Measurements from ENCODE around the gene PAX2.

PAX2 gene

GRCh38 chr10:100830728-100831111 lies 85.3 kb downstream of the PAX2 start:
- H3K79me1 ChIP-seq (ENCODE audit: low read length), result no peaks in the 10 kb centered on the region
- H3K79me2 ChIP-seq (ENCODE audit: control insufficient read depth, insufficient read depth, low read length), result no peaks in the 10 kb centered on the region
- H3K4ac ChIP-seq (ENCODE audit: low read depth, low read length), result no peak overlapping the region
- H3K18ac ChIP-seq (ENCODE audit: low read length), result no peak overlapping the region
- no peaks in the 10 kb centered on the region for H3K4me1 ChIP-seq (ENCODE audit: control insufficient read depth, low read depth, low read length)
- no peak overlapping the region for H3K23ac ChIP-seq (ENCODE audit: low read length)
- no peak overlapping the region for H3K9ac ChIP-seq (ENCODE audit: low read length)
- DNase-seq, result no peak
- no peak overlapping the region for H3K4me2 ChIP-seq (ENCODE audit: low read length)
- H3K56ac ChIP-seq (ENCODE audit: low read length), result no peak overlapping the region
- no peak overlapping the region for H2BK5ac ChIP-seq (ENCODE audit: low read length)
- H3K36me3 ChIP-seq (ENCODE audit: control insufficient read depth, insufficient read depth, low read length), result no peaks in the 10 kb centered on the region
- H4K8ac ChIP-seq (ENCODE audit: low read depth, low read length), result no peak overlapping the region
- no peak overlapping the region for H2BK15ac ChIP-seq (replicated peaks; ENCODE audit: low read depth)
- no CpG with 5 or more reads among the region's 1 CpG for WGBS (ENCODE audit: extremely low coverage, insufficient coverage, low lambda C conversion rate)
- peaks cover 68% of the 10 kb centered on the region for H3K27me3 ChIP-seq (ENCODE audit: insufficient read depth, low read length, poor library complexity)
- H2BK120ac ChIP-seq (ENCODE audit: low read depth, low read length), result no peak overlapping the region
- H3K4me3 ChIP-seq (ENCODE audit: low read length), result no peak overlapping the region
- H3K27ac ChIP-seq (ENCODE audit: low read depth, low read length), result no peak overlapping the region
- no peak overlapping the region for H4K5ac ChIP-seq (ENCODE audit: low read length)
- no peak overlapping the region for H2AK5ac ChIP-seq (ENCODE audit: low read length)

DNA sequence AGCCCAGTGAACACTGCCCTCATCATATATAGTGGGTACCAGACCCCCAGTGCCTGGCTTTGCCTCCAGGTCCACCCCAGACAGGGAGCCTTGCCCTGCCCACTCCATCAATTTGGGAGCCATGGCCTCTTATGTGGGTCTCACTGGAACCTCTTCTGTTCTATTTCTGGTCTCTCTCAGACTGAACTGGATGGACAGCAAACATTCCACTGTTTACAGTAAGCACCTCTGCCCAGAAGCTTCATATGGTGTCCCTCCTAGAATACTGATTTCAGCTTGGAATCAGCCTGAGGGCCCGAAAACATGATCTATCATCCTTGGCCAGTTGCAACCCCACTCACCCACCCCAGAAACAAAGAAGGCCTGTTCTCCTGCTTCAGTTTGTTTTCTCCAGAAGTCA lies 86.4 kb downstream of the PAX2 start:
- H3K56ac ChIP-seq (ENCODE audit: low read length), result no peak overlapping the region
- H2BK120ac ChIP-seq (ENCODE audit: low read depth, low read length), result no peak overlapping the region
- H3K36me3 ChIP-seq (ENCODE audit: control insufficient read depth, insufficient read depth, low read length), result no peaks in the 10 kb centered on the region
- H3K27me3 ChIP-seq (ENCODE audit: insufficient read depth, low read length, poor library complexity), result peaks cover 59% of the 10 kb centered on the region
- no peak overlapping the region for H2AK5ac ChIP-seq (ENCODE audit: low read length)
- H3K79me2 ChIP-seq (ENCODE audit: control insufficient read depth, insufficient read depth, low read length), result no peaks in the 10 kb centered on the region
- H2BK15ac ChIP-seq (replicated peaks; ENCODE audit: low read depth), result no peak overlapping the region
- H3K79me1 ChIP-seq (ENCODE audit: low read length), result no peaks in the 10 kb centered on the region
- H4K8ac ChIP-seq (ENCODE audit: low read depth, low read length), result no peak overlapping the region
- no peak overlapping the region for H3K9ac ChIP-seq (ENCODE audit: low read length)
- no peak overlapping the region for H3K4ac ChIP-seq (ENCODE audit: low read depth, low read length)
- H3K4me1 ChIP-seq (ENCODE audit: control insufficient read depth, low read depth, low read length), result no peaks in the 10 kb centered on the region
- no peak overlapping the region for H3K18ac ChIP-seq (ENCODE audit: low read length)
- no peak for DNase-seq
- no peak overlapping the region for H3K27ac ChIP-seq (ENCODE audit: low read depth, low read length)
- H3K4me3 ChIP-seq (ENCODE audit: low read length), result no peak overlapping the region
- H3K23ac ChIP-seq (ENCODE audit: low read length), result no peak overlapping the region
- no peak overlapping the region for H2BK5ac ChIP-seq (ENCODE audit: low read length)
- WGBS (ENCODE audit: extremely low coverage, insufficient coverage, low lambda C conversion rate), result no CpG with 5 or more reads among the region's 1 CpG
- H4K5ac ChIP-seq (ENCODE audit: low read length), result no peak overlapping the region
- no peak overlapping the region for H3K4me2 ChIP-seq (ENCODE audit: low read length)

GRCh38 chr10:100835810-100836209 lies 90.4 kb downstream of the PAX2 start:
- no peak overlapping the region for H3K4ac ChIP-seq (ENCODE audit: low read depth, low read length)
- H3K36me3 ChIP-seq (ENCODE audit: control insufficient read depth, insufficient read depth, low read length), result no peaks in the 10 kb centered on the region
- no peak overlapping the region for H4K5ac ChIP-seq (ENCODE audit: low read length)
- no peaks in the 10 kb centered on the region for H3K4me1 ChIP-seq (ENCODE audit: control insufficient read depth, low read depth, low read length)
- no CpG with 5 or more reads among the region's 7 CpGs for WGBS (ENCODE audit: extremely low coverage, insufficient coverage, low lambda C conversion rate)
- H2BK120ac ChIP-seq (ENCODE audit: low read depth, low read length), result no peak overlapping the region
- no peak overlapping the region for H2AK5ac ChIP-seq (ENCODE audit: low read length)
- H3K23ac ChIP-seq (ENCODE audit: low read length), result no peak overlapping the region
- H2BK5ac ChIP-seq (ENCODE audit: low read length), result no peak overlapping the region
- H3K27ac ChIP-seq (ENCODE audit: low read depth, low read length), result no peak overlapping the region
- no peaks in the 10 kb centered on the region for H3K79me1 ChIP-seq (ENCODE audit: low read length)
- no peak overlapping the region for H4K8ac ChIP-seq (ENCODE audit: low read depth, low read length)
- H3K4me2 ChIP-seq (ENCODE audit: low read length), result no peak overlapping the region
- H3K18ac ChIP-seq (ENCODE audit: low read length), result no peak overlapping the region
- peaks cover 25% of the 10 kb centered on the region for H3K27me3 ChIP-seq (ENCODE audit: insufficient read depth, low read length, poor library complexity)
- H3K56ac ChIP-seq (ENCODE audit: low read length), result no peak overlapping the region
- no peak for DNase-seq
- H3K4me3 ChIP-seq (ENCODE audit: low read length), result no peak overlapping the region
- no peak overlapping the region for H2BK15ac ChIP-seq (replicated peaks; ENCODE audit: low read depth)
- H3K79me2 ChIP-seq (ENCODE audit: control insufficient read depth, insufficient read depth, low read length), result no peaks in the 10 kb centered on the region
- H3K9ac ChIP-seq (ENCODE audit: low read length), result no peak overlapping the region

GRCh38 chr10:100836891-100837290 lies 91.5 kb downstream of the PAX2 start:
- no peak for DNase-seq
- no peak overlapping the region for H3K4ac ChIP-seq (ENCODE audit: low read depth, low read length)
- H2AK5ac ChIP-seq (ENCODE audit: low read length), result no peak overlapping the region

GRCh38 chr10:100837300-100837699 lies 91.9 kb downstream of the PAX2 start:
- no peak overlapping the region for H3K27ac ChIP-seq (ENCODE audit: low read depth, low read length)
- peaks cover 14% of the 10 kb centered on the region for H3K27me3 ChIP-seq (ENCODE audit: insufficient read depth, low read length, poor library complexity)
- no peak overlapping the region for H2AK5ac ChIP-seq (ENCODE audit: low read length)
- no peaks in the 10 kb centered on the region for H3K79me1 ChIP-seq (ENCODE audit: low read length)
- H3K18ac ChIP-seq (ENCODE audit: low read length), result no peak overlapping the region
- no peak overlapping the region for H2BK5ac ChIP-seq (ENCODE audit: low read length)
- no CpG with 5 or more reads among the region's 3 CpGs for WGBS (ENCODE audit: extremely low coverage, insufficient coverage, low lambda C conversion rate)
- no peak overlapping the region for H3K4me3 ChIP-seq (ENCODE audit: low read length)
- H4K8ac ChIP-seq (ENCODE audit: low read depth, low read length), result no peak overlapping the region
- H3K9ac ChIP-seq (ENCODE audit: low read length), result no peak overlapping the region
- H2BK15ac ChIP-seq (replicated peaks; ENCODE audit: low read depth), result no peak overlapping the region
- H3K4me1 ChIP-seq (ENCODE audit: control insufficient read depth, low read depth, low read length), result no peaks in the 10 kb centered on the region
- H2BK120ac ChIP-seq (ENCODE audit: low read depth, low read length), result no peak overlapping the region
- no peaks in the 10 kb centered on the region for H3K36me3 ChIP-seq (ENCODE audit: control insufficient read depth, insufficient read depth, low read length)
- no peaks in the 10 kb centered on the region for H3K79me2 ChIP-seq (ENCODE audit: control insufficient read depth, insufficient read depth, low read length)
- H3K4ac ChIP-seq (ENCODE audit: low read depth, low read length), result no peak overlapping the region
- H3K4me2 ChIP-seq (ENCODE audit: low read length), result no peak overlapping the region
- no peak overlapping the region for H3K23ac ChIP-seq (ENCODE audit: low read length)
- H4K5ac ChIP-seq (ENCODE audit: low read length), result no peak overlapping the region
- DNase-seq, result no peak
- no peak overlapping the region for H3K56ac ChIP-seq (ENCODE audit: low read length)

More at GRCh38 chr10:100836891-100837290, 91.5 kb downstream of the PAX2 start:
- Histone ChIP-seq H3K4me1 (ENCODE audit: control insufficient read depth, low read depth, low read length) (no peaks in the 10 kb centered on the region), H3K79me1 (ENCODE audit: low read length) (no peaks in the 10 kb centered on the region), H2BK120ac (ENCODE audit: low read depth, low read length) (no peak overlapping the region), H3K4me2 (ENCODE audit: low read length) (no peak overlapping the region), H3K18ac (ENCODE audit: low read length) (no peak overlapping the region), H3K4me3 (ENCODE audit: low read length) (no peak overlapping the region), H3K56ac (ENCODE audit: low read length) (no peak overlapping the region), H3K79me2 (ENCODE audit: control insufficient read depth, insufficient read depth, low read length) (no peaks in the 10 kb centered on the region), H3K27ac (ENCODE audit: low read depth, low read length) (no peak overlapping the region), H4K8ac (ENCODE audit: low read depth, low read length) (no peak overlapping the region), H3K9ac (ENCODE audit: low read length) (no peak overlapping the region), H2BK15ac (replicated peaks; ENCODE audit: low read depth) (no peak overlapping the region), H4K5ac (ENCODE audit: low read length) (no peak overlapping the region), H3K27me3 (ENCODE audit: insufficient read depth, low read length, poor library complexity) (peaks cover 16% of the 10 kb centered on the region), H3K36me3 (ENCODE audit: control insufficient read depth, insufficient read depth, low read length) (no peaks in the 10 kb centered on the region), H2BK5ac (ENCODE audit: low read length) (no peak overlapping the region), H3K23ac (ENCODE audit: low read length) (no peak overlapping the region)

DNA sequence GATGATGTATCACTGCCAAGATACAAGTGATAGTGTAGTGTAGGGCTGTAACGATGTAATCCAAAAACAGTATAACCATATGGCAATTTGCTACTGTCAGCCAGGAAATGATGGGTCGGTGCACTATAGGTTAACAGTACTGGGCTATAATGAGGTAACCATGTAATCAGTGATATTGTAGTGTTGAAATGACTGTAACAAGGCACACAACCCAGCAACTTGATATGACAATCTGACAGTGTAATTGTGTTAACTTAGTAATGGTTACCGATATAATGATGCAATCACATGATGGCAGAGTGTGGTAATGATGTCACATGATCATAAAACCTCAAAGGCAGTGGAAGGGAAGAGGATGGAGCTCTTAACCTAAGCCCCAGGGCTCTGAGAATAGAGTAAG lies 93.6 kb downstream of the PAX2 start:
- DNase-seq, result no peak
- H3K79me2 ChIP-seq (ENCODE audit: control insufficient read depth, insufficient read depth, low read length), result no peaks in the 10 kb centered on the region

More for the DNA sequence above, 93.6 kb downstream of the PAX2 start:
- Histone ChIP-seq H3K79me1 (ENCODE audit: low read length) (no peaks in the 10 kb centered on the region), H2BK120ac (ENCODE audit: low read depth, low read length) (no peak overlapping the region), H2BK5ac (ENCODE audit: low read length) (no peak overlapping the region), H3K4ac (ENCODE audit: low read depth, low read length) (no peak overlapping the region), H3K4me1 (ENCODE audit: control insufficient read depth, low read depth, low read length) (no peaks in the 10 kb centered on the region), H3K23ac (ENCODE audit: low read length) (no peak overlapping the region), H4K8ac (ENCODE audit: low read depth, low read length) (no peak overlapping the region), H3K36me3 (ENCODE audit: control insufficient read depth, insufficient read depth, low read length) (no peaks in the 10 kb centered on the region), H3K4me2 (ENCODE audit: low read length) (no peak overlapping the region), H3K4me3 (ENCODE audit: low read length) (no peak overlapping the region), H2AK5ac (ENCODE audit: low read length) (no peak overlapping the region), H3K18ac (ENCODE audit: low read length) (no peak overlapping the region), H4K5ac (ENCODE audit: low read length) (no peak overlapping the region), H3K27ac (ENCODE audit: low read depth, low read length) (no peak overlapping the region), H3K9ac (ENCODE audit: low read length) (no peak overlapping the region), H3K27me3 (ENCODE audit: insufficient read depth, low read length, poor library complexity) (peaks cover 2% of the 10 kb centered on the region), H3K56ac (ENCODE audit: low read length) (no peak overlapping the region), H2BK15ac (replicated peaks; ENCODE audit: low read depth) (no peak overlapping the region)
- no CpG with 5 or more reads among the region's 3 CpGs for WGBS (ENCODE audit: extremely low coverage, insufficient coverage, low lambda C conversion rate)

All from mesendoderm (in vitro differentiated cells).